Activated CD4-positive, alpha-beta T cell treated with anti-CD3 and anti-CD28 coated beads, Interleukin-2, amount 10 ng/mL, durations not matched to agents 24 days and 14 days (primary cell): ENCODE results near the gene TSKS. TPM values are rescaled to one million over a fixed set of nuclear protein-coding genes. Genes with fewer than 3 reads are reported as not detected.

ENCODE experiments used
- DNase-seq: peaks from one replicate; pipeline ENCODE4 v3.0.0; 2022
- H3K27ac Mint-ChIP-seq: one replicate; pipeline ENCODE4 v1.8.0; 2022; ENCODE audit warnings: mild to moderate bottlenecking, mixed read lengths
- H3K27me3 Mint-ChIP-seq: one replicate; pipeline ENCODE4 v1.8.0; 2022; ENCODE audit warnings: mixed read lengths
- H3K36me3 Mint-ChIP-seq: one replicate; pipeline ENCODE4 v1.8.0; 2022; ENCODE audit warnings: low read depth, mild to moderate bottlenecking, mixed read lengths
- H3K4me1 Mint-ChIP-seq: one replicate; pipeline ENCODE4 v1.8.0; 2021; ENCODE audit warnings: mixed read lengths
- H3K4me3 Mint-ChIP-seq: one replicate; pipeline ENCODE4 v1.8.0; 2022; ENCODE audit warnings: mild to moderate bottlenecking, moderate library complexity, mixed read lengths
- H3K9me3 Mint-ChIP-seq: one replicate; pipeline ENCODE4 v1.8.0; 2021; ENCODE audit warnings: mixed read lengths
- intact Hi-C: fragments of 100-400 bp; cut with micrococcal nuclease; formaldehyde crosslinking; loops from one replicate; pipeline ENCODE4 v1.15.1; 2023
- total RNA-seq: library from RNA; stranded (reverse); gene quantifications from 2 replicates; pipeline ENCODE4 v1.2.3, GENCODE V29; 2022

Gene TSKS, protein sequence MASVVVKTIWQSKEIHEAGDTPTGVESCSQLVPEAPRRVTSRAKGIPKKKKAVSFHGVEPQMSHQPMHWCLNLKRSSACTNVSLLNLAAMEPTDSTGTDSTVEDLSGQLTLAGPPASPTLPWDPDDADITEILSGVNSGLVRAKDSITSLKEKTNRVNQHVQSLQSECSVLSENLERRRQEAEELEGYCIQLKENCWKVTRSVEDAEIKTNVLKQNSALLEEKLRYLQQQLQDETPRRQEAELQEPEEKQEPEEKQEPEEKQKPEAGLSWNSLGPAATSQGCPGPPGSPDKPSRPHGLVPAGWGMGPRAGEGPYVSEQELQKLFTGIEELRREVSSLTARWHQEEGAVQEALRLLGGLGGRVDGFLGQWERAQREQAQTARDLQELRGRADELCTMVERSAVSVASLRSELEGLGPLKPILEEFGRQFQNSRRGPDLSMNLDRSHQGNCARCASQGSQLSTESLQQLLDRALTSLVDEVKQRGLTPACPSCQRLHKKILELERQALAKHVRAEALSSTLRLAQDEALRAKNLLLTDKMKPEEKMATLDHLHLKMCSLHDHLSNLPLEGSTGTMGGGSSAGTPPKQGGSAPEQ
- total RNA-seq, result 0.92 and 1.6 TPM in 2 replicates

DNA sequence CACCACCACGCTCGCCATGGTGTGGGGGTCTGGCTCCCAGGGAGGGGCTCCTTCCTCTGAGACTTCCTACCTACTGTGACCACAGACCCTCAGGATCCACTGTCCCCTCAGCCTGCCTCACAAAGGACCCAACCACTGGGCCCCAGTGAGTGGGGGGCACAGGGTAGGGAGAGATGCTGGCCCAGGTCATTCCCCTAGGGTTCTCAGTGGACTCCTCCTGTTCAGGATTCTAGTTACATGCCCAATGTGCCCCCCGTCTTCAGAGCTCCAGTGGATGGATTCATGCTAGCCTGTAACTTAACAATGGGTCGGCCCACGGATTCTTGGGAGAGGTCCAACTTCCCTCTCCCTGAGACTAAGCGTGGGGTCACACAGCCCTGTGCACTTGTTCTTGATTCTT, at the start of gene TSKS:
TSS of gene TSKS (minus strand) at position 77 of the 400 bp plus-strand sequence. CDS start at position 18, 59 bp downstream.
- DNase-seq, result no peak
- no peaks in the 10 kb centered on the region for H3K9me3 Mint-ChIP-seq

DNA sequence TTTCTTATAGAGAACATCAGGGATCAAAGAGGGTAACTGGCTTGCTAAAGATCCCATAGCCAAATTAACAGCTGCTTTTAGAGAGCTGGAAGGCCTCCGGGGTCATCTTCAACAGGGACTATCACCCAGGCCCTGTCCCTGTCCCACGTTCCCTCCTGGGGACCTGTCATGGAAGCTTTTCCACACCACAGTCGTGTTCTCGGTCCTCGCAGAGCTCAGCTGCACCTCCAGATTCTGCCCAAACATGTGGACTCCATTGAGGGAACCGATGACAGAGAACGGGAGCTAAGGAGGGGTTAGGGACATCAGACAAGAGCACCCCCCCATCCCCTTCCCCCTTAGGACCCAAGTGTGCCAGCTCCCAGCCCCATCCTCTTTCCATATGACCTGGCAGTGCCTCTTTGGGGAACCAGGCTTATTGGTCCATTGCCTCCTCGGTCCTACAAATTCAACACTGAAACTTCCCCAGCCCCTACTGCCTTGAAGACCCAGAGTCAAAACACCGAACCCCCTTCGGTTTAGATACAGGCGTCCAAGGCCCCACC, 49.4 kb upstream of the TSKS start:
- Mint-ChIP-seq H3K27ac (peak overlapping the region; percentile 96), H3K4me1 (peaks cover 32% of the 10 kb centered on the region), H3K36me3 (no peaks in the 10 kb centered on the region), H3K4me3 (peak overlapping the region; percentile 90), H3K9me3 (no peaks in the 10 kb centered on the region), H3K27me3 (peaks cover 2% of the 10 kb centered on the region)
- DNase-seq, result no peak
- intact Hi-C loops, result loop anchor here (2.0 to 5.0 kb wide), 2 partner anchors 38 to 120 kb away; partner anchors contain the start of gene PTOV1

More for the DNA sequence above, at the start of gene TSKS:
- Mint-ChIP-seq H3K27ac (peak within 1 kb of the TSS; percentile 64), H3K27me3 (no peaks in the 10 kb centered on the region), H3K4me1 (peaks cover 22% of the 10 kb centered on the region), H3K4me3 (peak within 1 kb of the TSS; percentile 47), H3K36me3 (no peaks in the 10 kb centered on the region)
- intact Hi-C loops, result no loop called here

DNA sequence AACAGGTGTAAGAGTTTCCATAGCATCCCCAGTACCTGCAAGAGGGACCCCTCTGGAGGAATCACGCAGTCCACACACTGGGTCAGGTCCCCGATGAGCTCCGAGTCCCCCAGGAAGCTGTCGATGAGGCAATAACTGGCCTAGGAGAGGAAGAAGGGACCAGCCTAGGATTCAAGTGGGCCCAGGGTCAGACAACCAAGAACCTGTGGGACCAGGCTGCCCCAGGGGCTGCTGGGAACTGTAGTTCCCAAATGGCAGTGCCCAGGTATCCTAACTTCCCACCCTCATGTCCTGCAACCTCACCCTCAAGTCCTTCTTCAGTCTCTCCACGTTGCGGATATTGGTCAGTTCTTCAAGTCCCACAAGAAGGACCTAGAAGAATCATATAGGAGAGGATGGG, 48.2 kb upstream of the TSKS start:
- intact Hi-C loops, result loop anchor here (5.0 kb wide), 1 partner anchor 121 kb away; no protein-coding TSS in a partner anchor
- Mint-ChIP-seq H3K27me3 (no peaks in the 10 kb centered on the region), H3K27ac (no peak overlapping the region), H3K9me3 (no peaks in the 10 kb centered on the region), H3K36me3 (peaks cover under 1% of the 10 kb centered on the region), H3K4me3 (no peak overlapping the region), H3K4me1 (peaks cover 31% of the 10 kb centered on the region)
- no peak for DNase-seq

DNA sequence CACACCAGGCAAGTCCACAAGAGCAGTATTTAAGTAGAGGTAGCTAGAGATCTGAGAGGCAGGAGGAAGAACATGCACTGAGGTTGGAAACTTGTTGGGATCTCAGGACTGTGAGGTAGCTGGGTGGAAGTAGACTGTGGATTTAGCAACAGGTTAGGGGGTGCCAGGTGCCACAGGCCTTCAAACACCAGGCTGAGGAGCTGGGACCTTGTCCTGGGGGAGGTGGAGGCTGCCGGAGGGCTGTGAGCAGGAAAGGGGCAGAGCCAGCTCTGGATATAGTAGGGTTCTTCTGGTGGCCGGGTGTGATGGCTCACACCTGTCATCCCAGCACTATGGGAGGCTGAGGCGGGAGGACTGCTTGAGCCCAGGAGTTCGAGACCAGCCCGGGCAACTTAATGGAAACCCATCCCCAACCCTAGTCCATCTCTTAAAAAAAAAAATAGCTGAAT, 46.9 kb upstream of the TSKS start:
- H3K4me1 Mint-ChIP-seq, result peaks cover 32% of the 10 kb centered on the region

DNA sequence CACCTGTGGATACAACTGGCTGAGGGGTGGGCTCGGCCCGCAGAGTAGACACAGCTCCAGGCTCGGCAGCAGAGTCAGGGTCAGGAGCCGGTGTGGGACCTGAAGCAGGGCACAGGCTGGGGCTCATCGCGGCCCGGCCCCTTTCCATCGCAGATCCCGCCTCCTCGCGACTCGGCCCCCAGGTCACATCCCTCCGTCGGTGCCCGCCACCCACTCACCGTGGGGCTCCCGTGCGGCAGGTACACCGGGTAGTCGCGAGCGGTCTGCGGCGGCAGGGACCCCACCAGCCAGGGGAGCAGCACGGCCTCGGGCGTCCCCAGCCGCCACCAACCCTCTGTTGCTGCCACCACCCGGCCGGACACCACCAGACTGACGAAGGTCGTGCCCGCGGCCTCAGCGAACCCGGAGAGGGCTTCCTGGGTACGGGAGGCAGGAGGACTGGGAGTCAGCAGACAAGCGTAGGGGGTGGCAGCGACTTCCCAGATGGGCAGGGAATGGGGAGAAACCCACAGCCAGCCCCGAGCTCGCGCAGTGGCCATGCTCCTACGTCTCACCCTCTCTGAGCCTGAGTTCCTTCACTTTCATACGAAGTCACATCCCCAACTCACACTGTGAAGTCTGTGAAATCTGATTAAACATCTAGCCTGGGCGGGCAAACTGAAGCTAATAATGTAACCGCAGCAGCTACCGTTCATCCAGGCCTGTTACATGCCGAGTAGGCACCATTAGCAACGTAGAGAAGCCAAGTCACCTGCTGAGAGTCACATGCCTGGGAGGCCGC, 46.2 kb upstream of the TSKS start:
- H3K27me3 Mint-ChIP-seq, result no peaks in the 10 kb centered on the region
- no peaks in the 10 kb centered on the region for H3K9me3 Mint-ChIP-seq
- H3K27ac Mint-ChIP-seq, result peak overlapping the region; percentile 88
- peaks cover 4% of the 10 kb centered on the region for H3K36me3 Mint-ChIP-seq
- intact Hi-C loops, result no loop called here
- peaks cover 32% of the 10 kb centered on the region for H3K4me1 Mint-ChIP-seq
- peak overlapping the region; percentile 91 for H3K4me3 Mint-ChIP-seq
- DNase-seq, result peak; percentile 85

More for the DNA sequence above, 46.9 kb upstream of the TSKS start:
- H3K27me3 Mint-ChIP-seq, result no peaks in the 10 kb centered on the region
- no peaks in the 10 kb centered on the region for H3K9me3 Mint-ChIP-seq
- no peak for DNase-seq
- H3K27ac Mint-ChIP-seq, result peak overlapping the region; percentile 30
- intact Hi-C loops, result loop anchor here (5.0 kb wide), 1 partner anchor 122 kb away; no protein-coding TSS in a partner anchor
- peaks cover 4% of the 10 kb centered on the region for H3K36me3 Mint-ChIP-seq
- H3K4me3 Mint-ChIP-seq, result peak overlapping the region; percentile 91

DNA sequence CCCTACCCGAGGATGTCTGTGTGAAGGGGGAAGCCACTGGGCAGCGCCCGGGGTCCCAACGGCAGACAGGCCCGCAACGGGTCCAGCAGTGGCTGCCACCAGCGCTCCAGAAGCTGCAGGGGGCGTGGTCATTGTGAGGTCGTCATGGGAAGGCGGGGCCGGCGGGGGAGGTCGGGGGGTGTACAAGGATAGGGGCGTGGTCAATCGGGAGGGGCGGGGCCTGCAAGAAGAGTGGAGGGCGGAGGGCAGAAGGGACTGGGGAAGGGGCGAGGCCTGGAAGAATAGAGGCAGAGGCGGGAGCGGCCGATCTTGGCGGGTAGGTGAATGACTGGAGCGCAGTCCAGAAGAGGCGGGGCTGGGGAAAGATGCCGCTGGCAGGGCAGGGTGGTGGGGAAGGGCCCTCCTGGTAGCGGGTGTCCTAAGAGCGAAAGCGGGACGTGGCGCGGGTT, 45.6 kb upstream of the TSKS start:
- no peaks in the 10 kb centered on the region for H3K27me3 Mint-ChIP-seq
- peaks cover 4% of the 10 kb centered on the region for H3K36me3 Mint-ChIP-seq
- intact Hi-C loops, result no loop called here
- H3K27ac Mint-ChIP-seq, result peak overlapping the region; percentile 88
- peak; percentile 95 for DNase-seq
- peak overlapping the region; percentile 91 for H3K4me3 Mint-ChIP-seq
- H3K9me3 Mint-ChIP-seq, result no peaks in the 10 kb centered on the region
- peaks cover 32% of the 10 kb centered on the region for H3K4me1 Mint-ChIP-seq

DNA sequence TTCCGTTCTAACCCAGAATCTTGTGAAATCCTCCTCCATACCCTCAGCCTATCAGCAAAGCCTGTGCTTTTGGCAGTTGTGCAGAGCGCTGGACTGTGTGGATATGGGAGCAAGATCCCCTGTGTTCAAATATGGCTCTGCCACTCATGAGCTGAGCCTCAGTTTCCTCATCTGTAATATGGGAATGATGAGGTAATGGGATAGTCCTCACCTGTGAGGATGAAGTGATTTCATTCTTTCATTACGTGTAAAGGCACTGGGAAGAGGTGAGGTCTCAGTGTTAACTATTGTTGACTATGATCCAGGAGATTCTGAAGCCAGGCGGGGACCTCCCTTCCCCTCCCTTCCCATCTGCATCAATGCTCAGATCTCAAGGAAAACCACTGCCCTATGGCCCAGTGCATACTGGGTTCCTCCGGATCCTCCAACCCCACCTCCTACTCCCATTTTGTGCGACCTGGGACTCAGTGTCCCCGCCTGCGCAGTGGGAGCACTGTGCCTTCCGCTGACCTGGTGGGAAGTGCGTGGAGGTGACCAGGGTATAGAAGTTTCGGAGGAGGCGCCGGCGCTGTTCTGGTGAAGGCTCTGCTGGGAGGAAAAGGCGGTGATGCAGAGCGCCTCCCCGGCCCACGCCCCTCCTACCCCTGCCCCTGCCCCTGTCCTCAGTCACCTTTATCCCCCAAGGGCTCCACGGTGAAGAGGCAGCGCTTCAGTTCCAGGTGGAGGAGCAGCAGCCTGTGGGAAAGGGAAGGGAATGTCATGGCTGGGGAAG, 45.0 kb upstream of the TSKS start:
- Mint-ChIP-seq H3K27me3 (no peaks in the 10 kb centered on the region), H3K36me3 (peaks cover 10% of the 10 kb centered on the region), H3K9me3 (no peaks in the 10 kb centered on the region), H3K27ac (peak overlapping the region; percentile 51), H3K4me1 (peaks cover 28% of the 10 kb centered on the region), H3K4me3 (peak overlapping the region; percentile 91)
- DNase-seq, result no peak
- intact Hi-C loops, result no loop called here

DNA sequence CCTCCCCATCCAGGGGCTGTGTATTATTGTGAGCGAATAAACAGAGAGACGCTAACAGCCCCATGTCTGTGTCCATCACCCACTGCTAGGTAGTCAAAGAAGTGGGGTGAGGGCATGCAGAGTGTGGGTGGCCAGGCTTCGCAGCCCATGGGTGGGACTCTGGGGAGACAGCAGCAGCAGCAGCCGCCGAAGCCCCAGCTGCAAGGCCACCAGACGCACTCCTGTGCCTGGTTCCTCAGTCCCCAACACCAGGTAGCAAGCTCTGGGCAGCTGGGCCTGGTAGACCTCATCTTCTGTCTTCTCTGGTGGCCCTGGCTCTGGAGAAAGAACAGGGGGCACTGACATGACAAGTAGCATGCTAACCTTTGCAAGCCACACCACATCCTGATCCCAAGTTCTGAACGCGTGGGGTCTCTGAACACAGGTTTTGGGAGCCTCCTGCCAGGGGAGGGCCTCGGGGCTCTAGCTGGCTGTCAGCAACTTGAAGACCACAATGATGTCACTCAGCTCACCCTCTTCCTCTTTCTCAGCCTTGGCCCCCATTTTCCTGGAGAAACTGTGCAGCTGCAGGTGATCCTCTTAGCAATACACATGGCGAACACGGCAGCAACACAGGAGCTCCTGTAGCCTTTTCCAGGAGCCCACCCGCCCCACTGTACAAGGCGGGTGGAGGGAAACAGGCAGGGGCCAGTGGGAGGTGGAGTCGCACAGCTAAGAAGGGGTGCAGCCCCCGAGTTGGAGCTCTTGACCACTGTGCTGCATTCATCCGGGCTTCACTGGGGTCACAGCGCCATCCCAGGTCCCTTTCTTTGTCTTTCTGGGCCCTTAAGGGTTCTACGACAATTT, 44.2 kb upstream of the TSKS start:
- no peak overlapping the region for H3K4me3 Mint-ChIP-seq
- intact Hi-C loops, result no loop called here
- peaks cover 20% of the 10 kb centered on the region for H3K4me1 Mint-ChIP-seq

DNA sequence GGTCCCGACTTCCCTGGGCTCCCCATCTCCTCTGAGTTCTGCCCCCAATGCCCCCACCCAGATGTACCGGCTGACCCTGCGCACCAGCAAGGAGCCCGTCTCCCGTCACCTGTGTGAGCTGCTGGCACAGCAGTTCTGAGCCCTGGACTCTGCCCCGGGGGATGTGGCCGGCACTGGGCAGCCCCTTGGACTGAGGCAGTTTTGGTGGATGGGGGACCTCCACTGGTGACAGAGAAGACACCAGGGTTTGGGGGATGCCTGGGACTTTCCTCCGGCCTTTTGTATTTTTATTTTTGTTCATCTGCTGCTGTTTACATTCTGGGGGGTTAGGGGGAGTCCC, 43.5 kb upstream of the TSKS start:
- H3K27ac Mint-ChIP-seq, result no peak overlapping the region
- H3K4me1 Mint-ChIP-seq, result peaks cover 17% of the 10 kb centered on the region

More for the DNA sequence above, 44.2 kb upstream of the TSKS start:
- Mint-ChIP-seq H3K27me3 (no peaks in the 10 kb centered on the region), H3K9me3 (no peaks in the 10 kb centered on the region), H3K27ac (no peak overlapping the region), H3K36me3 (peaks cover 16% of the 10 kb centered on the region)
- peak; percentile 65 for DNase-seq

DNA sequence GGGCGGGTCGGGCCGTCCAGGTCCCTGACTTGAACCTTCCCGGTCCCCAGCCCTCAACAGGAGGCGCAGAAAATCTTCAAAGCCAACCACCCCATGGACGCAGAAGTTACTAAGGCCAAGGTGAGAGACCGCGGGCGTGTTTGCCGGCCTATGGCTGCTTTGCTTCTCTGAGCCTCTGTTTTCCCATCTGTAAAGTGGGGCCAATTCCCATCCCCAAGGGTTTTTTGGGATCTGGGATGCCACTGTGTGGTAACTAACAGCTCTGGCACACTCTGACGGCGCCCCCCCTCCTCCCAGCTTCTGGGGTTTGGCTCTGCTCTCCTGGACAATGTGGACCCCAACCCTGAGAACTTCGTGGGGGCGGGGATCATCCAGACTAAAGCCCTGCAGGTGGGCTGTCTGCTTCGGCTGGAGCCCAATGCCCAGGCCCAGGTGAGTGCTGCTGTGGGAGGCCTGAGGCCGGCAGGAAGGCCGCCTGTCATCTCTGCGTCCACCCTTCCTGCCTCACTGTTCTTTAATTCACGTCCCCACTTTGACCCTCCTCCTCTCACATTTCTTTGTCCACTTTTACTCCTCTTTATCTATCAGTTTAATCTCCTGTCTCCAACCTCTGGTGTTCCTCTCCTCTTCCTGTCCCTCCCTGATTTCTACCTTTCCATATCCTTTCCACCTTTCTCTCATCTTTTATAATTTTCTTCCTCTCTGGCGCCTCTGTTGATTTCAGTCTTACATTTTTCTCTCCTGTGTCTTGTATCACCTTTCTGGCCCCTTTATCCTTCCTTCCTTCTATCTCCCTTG, 42.9 kb upstream of the TSKS start:
- H3K9me3 Mint-ChIP-seq, result no peaks in the 10 kb centered on the region
- DNase-seq, result no peak
- intact Hi-C loops, result no loop called here
- H3K36me3 Mint-ChIP-seq, result peaks cover 19% of the 10 kb centered on the region
- H3K27ac Mint-ChIP-seq, result no peak overlapping the region
- no peaks in the 10 kb centered on the region for H3K27me3 Mint-ChIP-seq
- no peak overlapping the region for H3K4me3 Mint-ChIP-seq
- peaks cover 17% of the 10 kb centered on the region for H3K4me1 Mint-ChIP-seq

More for the DNA sequence above, 43.5 kb upstream of the TSKS start:
- intact Hi-C loops, result no loop called here
- Mint-ChIP-seq H3K36me3 (peaks cover 17% of the 10 kb centered on the region), H3K9me3 (no peaks in the 10 kb centered on the region), H3K27me3 (no peaks in the 10 kb centered on the region), H3K4me3 (no peak overlapping the region)
- DNase-seq, result no peak

DNA sequence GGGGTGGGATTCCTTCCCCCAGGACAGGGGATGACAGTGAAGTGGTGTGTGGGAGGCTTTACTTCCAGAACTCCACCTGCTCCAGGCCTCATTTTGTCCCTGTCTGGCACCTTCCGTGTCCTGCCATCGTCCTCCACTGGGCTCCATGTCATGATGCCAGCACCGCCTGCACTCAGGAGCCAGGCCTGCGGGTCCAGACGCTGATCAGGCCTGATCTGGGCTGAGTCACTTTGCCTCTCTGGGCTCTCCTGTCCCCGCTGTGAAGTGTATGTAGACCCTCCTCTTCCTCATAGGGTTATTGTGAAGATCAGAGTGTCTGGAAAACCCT, 40.4 kb upstream of the TSKS start:
- H3K36me3 Mint-ChIP-seq, result peaks cover 25% of the 10 kb centered on the region
- H3K27me3 Mint-ChIP-seq, result no peaks in the 10 kb centered on the region
- no peaks in the 10 kb centered on the region for H3K9me3 Mint-ChIP-seq
- no peak for DNase-seq
- intact Hi-C loops, result no loop called here
- no peak overlapping the region for H3K4me3 Mint-ChIP-seq
- peaks cover 8% of the 10 kb centered on the region for H3K4me1 Mint-ChIP-seq
- no peak overlapping the region for H3K27ac Mint-ChIP-seq
